ENCODE measurements around the gene POC1A.
"Not testable (repeated sequence)": the region's sequence is repeated elsewhere in the genome, so short reads cannot be mapped to it uniquely, and the experiment has no call there.

POC1A gene

GRCh38 chr3:52171514-52172261 is 17.5 kb upstream of the POC1A start:
- H3K4me3 ChIP-seq (ENCODE audit: low read length): no peak overlapping the region
- peak; percentile 59 for DNase-seq (ENCODE audit: low read depth)
- TF ChIP-seq, protein P1, sequence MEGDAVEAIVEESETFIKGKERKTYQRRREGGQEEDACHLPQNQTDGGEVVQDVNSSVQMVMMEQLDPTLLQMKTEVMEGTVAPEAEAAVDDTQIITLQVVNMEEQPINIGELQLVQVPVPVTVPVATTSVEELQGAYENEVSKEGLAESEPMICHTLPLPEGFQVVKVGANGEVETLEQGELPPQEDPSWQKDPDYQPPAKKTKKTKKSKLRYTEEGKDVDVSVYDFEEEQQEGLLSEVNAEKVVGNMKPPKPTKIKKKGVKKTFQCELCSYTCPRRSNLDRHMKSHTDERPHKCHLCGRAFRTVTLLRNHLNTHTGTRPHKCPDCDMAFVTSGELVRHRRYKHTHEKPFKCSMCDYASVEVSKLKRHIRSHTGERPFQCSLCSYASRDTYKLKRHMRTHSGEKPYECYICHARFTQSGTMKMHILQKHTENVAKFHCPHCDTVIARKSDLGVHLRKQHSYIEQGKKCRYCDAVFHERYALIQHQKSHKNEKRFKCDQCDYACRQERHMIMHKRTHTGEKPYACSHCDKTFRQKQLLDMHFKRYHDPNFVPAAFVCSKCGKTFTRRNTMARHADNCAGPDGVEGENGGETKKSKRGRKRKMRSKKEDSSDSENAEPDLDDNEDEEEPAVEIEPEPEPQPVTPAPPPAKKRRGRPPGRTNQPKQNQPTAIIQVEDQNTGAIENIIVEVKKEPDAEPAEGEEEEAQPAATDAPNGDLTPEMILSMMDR (conservative IDR thresholded peaks at IDR 0.05; ENCODE audit: low read length): peak; percentile 31

GRCh38 chr3:52170217-52170616 is 16.0 kb upstream of the POC1A start:
- H3K4me3 ChIP-seq (ENCODE audit: low read length); DNase-seq (ENCODE audit: low read depth): not testable (repeated sequence)

DNA sequence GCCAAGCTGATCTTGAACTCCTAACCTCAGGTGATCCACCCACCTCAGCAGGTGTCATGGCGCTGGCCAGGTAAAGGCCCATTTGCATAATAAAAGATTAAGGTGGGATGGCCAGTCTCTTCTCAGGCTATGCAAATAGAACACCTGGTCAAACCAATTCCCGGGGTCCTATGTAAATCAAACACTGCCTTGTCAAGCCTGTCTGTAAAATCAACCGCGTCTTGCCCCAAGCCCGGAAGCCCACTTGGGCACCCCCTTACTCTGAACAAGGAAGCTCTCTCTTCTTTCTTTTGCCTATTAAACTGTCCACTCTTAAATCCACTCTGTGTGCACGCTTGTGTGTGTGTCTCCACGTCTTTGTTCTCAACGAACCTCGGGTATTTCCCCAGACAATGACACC is 13.0 kb upstream of the POC1A start:
- no peak for DNase-seq (ENCODE audit: low read depth)
- H3K4me3 ChIP-seq (ENCODE audit: low read length): no peak overlapping the region
- TF ChIP-seq, protein P1 (conservative IDR thresholded peaks at IDR 0.05; ENCODE audit: low read length): no peak

GRCh38 chr3:52162250-52162872 is 8.1 kb upstream of the POC1A start:
- TF ChIP-seq, protein P1 (conservative IDR thresholded peaks at IDR 0.05; ENCODE audit: low read length): no peak
- H3K4me3 ChIP-seq (ENCODE audit: low read length): no peak overlapping the region
- DNase-seq (ENCODE audit: low read depth): no peak

GRCh38 chr3:52159503-52159902 is 5.3 kb upstream of the POC1A start:
- TF ChIP-seq, protein P1 (conservative IDR thresholded peaks at IDR 0.05; ENCODE audit: low read length): no peak
- H3K4me3 ChIP-seq (ENCODE audit: low read length): no peak overlapping the region
- DNase-seq (ENCODE audit: low read depth): no peak

- DNase-seq (ENCODE audit: low read depth): no peak
- no peak overlapping the region for H3K4me3 ChIP-seq (ENCODE audit: low read length)
- TF ChIP-seq, protein P1 (conservative IDR thresholded peaks at IDR 0.05; ENCODE audit: low read length): no peak
These were observed 1.7 kb upstream of the POC1A start for GRCh38 chr3:52155912-52156311.

GRCh38 chr3:52153389-52154096 is 680 bp downstream of the POC1A start:
- H3K4me3 ChIP-seq (ENCODE audit: low read length): peak overlapping the region; percentile 78
- DNase-seq (ENCODE audit: low read depth): peak; percentile 30
- TF ChIP-seq, protein P1 (conservative IDR thresholded peaks at IDR 0.05; ENCODE audit: low read length): no peak

DNA sequence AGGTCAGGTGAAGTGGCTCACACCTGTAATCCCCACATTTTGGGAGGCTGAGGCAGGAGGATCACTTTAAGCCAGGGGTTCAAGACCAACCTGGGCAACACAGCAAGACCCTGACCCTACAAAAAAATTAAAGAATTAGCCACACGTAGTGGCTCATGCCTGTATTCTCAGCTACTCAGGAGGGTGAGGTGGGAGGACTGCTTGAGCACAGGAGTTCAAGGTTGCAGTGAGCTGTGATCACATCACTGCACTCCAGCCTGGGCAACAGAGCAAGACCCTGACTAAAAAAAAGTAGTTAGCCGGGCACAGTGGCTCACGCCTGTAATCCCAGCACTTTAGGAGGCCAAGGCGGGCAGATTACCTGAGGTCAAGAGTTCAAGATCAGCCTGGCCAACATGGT is 2.2 kb downstream of the POC1A start:
- not testable (repeated sequence) for DNase-seq (ENCODE audit: low read depth); H3K4me3 ChIP-seq (ENCODE audit: low read length)
